WI38 (cell line): Measurements from ENCODE around the gene POPDC3.

Experiments
- H3K4me3 ChIP-seq: 2 replicates; pipeline ENCODE4 v1.5.1; 2011; ENCODE audit warnings: low read depth, mild to moderate bottlenecking, control low read depth, low read length
- CTCF ChIP-seq: IDR thresholded peaks from 2 replicates; pipeline ENCODE4 v1.5.1; 2012; ENCODE audit warnings: low read depth, mild to moderate bottlenecking, control low read depth, low read length

Gene POPDC3

GRCh38 chr6:105167914-105168313 lies 11.9 kb downstream of the POPDC3 start:
- no peak for TF ChIP-seq CTCF
- H3K4me3 ChIP-seq: no peak overlapping the region

GRCh38 chr6:105164418-105164817 lies 15.4 kb downstream of the POPDC3 start:
- TF ChIP-seq CTCF: no peak
- no peak overlapping the region for H3K4me3 ChIP-seq

GRCh38 chr6:105163183-105163582 lies 16.6 kb downstream of the POPDC3 start:
- TF ChIP-seq CTCF: no peak
- no peak overlapping the region for H3K4me3 ChIP-seq

GRCh38 chr6:105162377-105162776 lies 17.4 kb downstream of the POPDC3 start:
- no peak overlapping the region for H3K4me3 ChIP-seq
- TF ChIP-seq CTCF: no peak

GRCh38 chr6:105161421-105161820 lies 18.4 kb downstream of the POPDC3 start:
- no peak for TF ChIP-seq CTCF
- H3K4me3 ChIP-seq: no peak overlapping the region

- no peak for TF ChIP-seq CTCF
- H3K4me3 ChIP-seq: no peak overlapping the region
Observed at GRCh38 chr6:105153676-105154075, 26.1 kb downstream of the POPDC3 start.

- no peak overlapping the region for H3K4me3 ChIP-seq
- TF ChIP-seq CTCF: no peak
Observed at GRCh38 chr6:105152880-105153279, 26.9 kb downstream of the POPDC3 start.

GRCh38 chr6:105151644-105152043 lies 28.2 kb downstream of the POPDC3 start:
- no peak for TF ChIP-seq CTCF
- H3K4me3 ChIP-seq: no peak overlapping the region
